Colonic mucosa (tissue), 4 donors: ENCODE measurements around the gene MTSS2. TPM values are rescaled to one million over a fixed set of nuclear protein-coding genes. Genes with fewer than 3 reads are reported as not detected.

Experiments
- DNase-seq: peaks from one replicate; pipeline ENCODE4 v3.0.0-alpha.2; 2020
- H3K27ac ChIP-seq: fragments of 200-600 bp; one replicate; pipeline ENCODE4 v1.8.0; 2021
- H3K27me3 ChIP-seq: fragments of 200-600 bp; one replicate; pipeline ENCODE4 v1.8.0; 2021
- H3K36me3 ChIP-seq: fragments of 200-600 bp; one replicate; pipeline ENCODE4 v1.8.0; 2021
- H3K4me1 ChIP-seq: fragments of 200-600 bp; one replicate; pipeline ENCODE4 v1.8.0; 2021; ENCODE audit warnings: mild to moderate bottlenecking
- H3K4me3 ChIP-seq: fragments of 200-600 bp; one replicate; pipeline ENCODE4 v1.8.0; 2021
- H3K9ac ChIP-seq, 2 donors: one replicate each; pipeline ENCODE4 v1.7.0; 2013; ENCODE audit warnings: control low read depth in 2 of 2, low read depth in 2 of 2, low read length in 2 of 2
- H3K9me3 ChIP-seq: fragments of 200-600 bp; one replicate; pipeline ENCODE4 v1.8.0; 2021
- intact Hi-C: fragments of 100-400 bp; cut with DNase I; formaldehyde crosslinking; loops from one replicate; pipeline ENCODE4 v1.14.1; 2022
- total RNA-seq, 2 donors: library from RNA; stranded (reverse); fragmentation: NEBNext Ultra II Directional in 1 of 2; extraction: Animal tissue kit (Norgen Biotek cat#: 25700) in 1 of 2; gene quantifications; one replicate each; pipeline ENCODE4 v1.2.1, GENCODE V29; 2021
- TF ChIP-seq, protein P1 (sequence below): fragments of 200-600 bp; IDR thresholded peaks from one replicate; pipeline ENCODE4 v1.8.0; 2022; ENCODE audit warnings: antibody characterized with exemption, mild to moderate bottlenecking
- donor health status: healthy.
- donor health status: DM: no; HTN: no; CAD: no.
- donor health status: DM: no; HTN: no; CAD: no.

MTSS2 gene
- total RNA-seq, 2 donors from 2014 or later, result 15.5 to 25.3 TPM

DNA sequence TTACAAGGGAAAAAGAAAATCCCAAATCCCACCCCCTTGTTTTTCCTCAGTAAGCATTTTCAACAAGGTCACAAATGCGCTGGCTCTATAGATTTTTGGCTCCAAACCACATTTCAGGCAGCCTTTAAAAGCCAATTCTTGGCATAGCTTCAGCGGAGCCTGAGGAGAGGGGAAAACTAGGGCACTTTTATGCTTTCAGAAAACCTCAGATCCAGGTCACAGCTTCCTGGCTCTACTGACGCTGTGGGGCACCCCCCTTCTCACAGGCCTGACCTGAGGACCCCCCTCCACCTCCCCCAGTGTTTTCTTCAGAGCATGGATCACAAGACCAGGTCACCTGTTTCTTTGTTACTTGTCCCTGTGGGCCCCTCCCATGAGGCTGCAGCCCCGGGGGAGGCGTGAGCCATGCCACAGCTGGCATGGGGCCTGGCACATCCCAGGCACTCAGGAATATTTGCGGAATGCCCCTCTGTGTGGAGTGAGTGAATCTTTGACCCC is 30.1 kb upstream of the MTSS2 start:
- TF ChIP-seq, protein P1, sequence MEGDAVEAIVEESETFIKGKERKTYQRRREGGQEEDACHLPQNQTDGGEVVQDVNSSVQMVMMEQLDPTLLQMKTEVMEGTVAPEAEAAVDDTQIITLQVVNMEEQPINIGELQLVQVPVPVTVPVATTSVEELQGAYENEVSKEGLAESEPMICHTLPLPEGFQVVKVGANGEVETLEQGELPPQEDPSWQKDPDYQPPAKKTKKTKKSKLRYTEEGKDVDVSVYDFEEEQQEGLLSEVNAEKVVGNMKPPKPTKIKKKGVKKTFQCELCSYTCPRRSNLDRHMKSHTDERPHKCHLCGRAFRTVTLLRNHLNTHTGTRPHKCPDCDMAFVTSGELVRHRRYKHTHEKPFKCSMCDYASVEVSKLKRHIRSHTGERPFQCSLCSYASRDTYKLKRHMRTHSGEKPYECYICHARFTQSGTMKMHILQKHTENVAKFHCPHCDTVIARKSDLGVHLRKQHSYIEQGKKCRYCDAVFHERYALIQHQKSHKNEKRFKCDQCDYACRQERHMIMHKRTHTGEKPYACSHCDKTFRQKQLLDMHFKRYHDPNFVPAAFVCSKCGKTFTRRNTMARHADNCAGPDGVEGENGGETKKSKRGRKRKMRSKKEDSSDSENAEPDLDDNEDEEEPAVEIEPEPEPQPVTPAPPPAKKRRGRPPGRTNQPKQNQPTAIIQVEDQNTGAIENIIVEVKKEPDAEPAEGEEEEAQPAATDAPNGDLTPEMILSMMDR, result no peak
- Histone ChIP-seq H3K9me3 (no peaks in the 10 kb centered on the region), H3K27ac (peak overlapping the region; percentile 40), H3K36me3 (no peaks in the 10 kb centered on the region), H3K9ac (no peak overlapping the region), H3K4me3 (no peak overlapping the region), H3K27me3 (no peaks in the 10 kb centered on the region), H3K4me1 (no peaks in the 10 kb centered on the region)
- intact Hi-C loops, result no loop called here
- no peak for DNase-seq

DNA sequence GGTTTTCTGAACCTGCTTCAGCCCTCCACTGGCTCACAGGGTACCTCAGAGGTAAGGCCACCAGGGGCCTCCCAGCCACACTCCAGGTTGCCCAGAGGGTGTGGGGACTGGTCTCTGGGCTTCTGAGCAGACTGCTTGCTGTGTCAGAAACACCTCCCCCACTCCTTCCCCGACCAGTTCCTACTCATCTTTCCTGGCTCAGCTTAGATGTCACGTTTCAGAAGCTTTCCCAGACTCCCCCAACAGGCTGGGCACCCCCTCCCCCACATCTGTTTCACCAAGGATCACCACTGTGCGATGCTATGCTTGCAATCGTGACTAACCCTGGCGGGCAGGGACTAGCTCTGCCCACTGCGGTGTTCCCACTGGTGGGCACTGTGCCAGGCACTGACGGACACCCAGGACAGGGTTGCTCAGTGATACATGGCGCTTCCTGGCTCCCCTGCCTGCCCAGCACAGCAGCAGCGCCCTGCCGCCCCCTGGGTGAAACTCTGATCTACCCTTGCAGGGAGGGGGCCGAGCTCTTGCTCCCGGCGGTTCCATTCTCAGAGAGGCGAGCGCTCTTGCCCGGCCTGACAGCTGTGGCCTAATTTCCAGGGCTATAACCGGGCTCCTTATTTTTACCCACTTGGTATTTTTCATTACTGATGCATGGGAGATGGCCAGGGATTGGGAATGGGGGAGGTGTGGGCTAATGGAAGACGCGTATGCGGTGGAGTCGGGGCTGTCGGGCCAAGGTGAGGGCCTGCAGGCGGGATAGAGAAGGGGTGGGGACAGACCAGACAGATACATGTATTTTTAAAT is 29.4 kb upstream of the MTSS2 start:
- TF ChIP-seq, protein P1, result no peak
- no peak overlapping the region for H3K4me3 ChIP-seq
- no peaks in the 10 kb centered on the region for H3K36me3 ChIP-seq
- intact Hi-C loops, result no loop called here
- H3K9ac ChIP-seq, result peak overlapping the region in 1 of 2 donors; percentile 43
- no peaks in the 10 kb centered on the region for H3K4me1 ChIP-seq
- DNase-seq, result peak; percentile 50
- H3K27me3 ChIP-seq, result no peaks in the 10 kb centered on the region
- H3K27ac ChIP-seq, result peak overlapping the region; percentile 40
- H3K9me3 ChIP-seq, result no peaks in the 10 kb centered on the region

DNA sequence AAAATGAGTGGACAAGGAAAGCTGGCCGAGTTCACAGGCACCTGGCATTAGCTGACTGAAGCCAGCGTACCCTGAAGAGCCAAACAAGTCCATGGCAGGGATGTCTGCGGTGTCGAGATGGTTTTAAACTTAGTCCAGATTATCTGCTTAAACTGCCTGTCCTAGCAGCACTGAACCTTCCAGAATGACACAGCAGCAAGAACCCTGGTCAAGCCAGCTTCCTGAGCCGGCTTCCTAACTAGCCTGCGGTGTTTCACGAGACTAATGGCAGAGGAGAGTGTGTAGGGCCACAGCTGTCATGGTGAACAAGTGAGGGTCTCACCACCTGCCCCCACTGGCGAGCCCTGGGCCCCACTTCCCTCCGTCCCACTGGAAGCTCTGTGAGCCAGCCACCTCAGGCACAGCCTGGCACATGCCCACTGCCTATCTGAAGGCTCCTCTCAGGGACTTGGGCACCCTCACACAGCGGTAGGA is 28.8 kb upstream of the MTSS2 start:
- H3K36me3 ChIP-seq, result no peaks in the 10 kb centered on the region
- intact Hi-C loops, result no loop called here
- H3K27me3 ChIP-seq, result no peaks in the 10 kb centered on the region
- peak overlapping the region in 1 of 2 donors; percentile 39 for H3K9ac ChIP-seq
- no peak overlapping the region for H3K27ac ChIP-seq
- TF ChIP-seq, protein P1, result no peak
- no peak for DNase-seq
- no peaks in the 10 kb centered on the region for H3K9me3 ChIP-seq
- no peaks in the 10 kb centered on the region for H3K4me1 ChIP-seq
- no peak overlapping the region for H3K4me3 ChIP-seq

DNA sequence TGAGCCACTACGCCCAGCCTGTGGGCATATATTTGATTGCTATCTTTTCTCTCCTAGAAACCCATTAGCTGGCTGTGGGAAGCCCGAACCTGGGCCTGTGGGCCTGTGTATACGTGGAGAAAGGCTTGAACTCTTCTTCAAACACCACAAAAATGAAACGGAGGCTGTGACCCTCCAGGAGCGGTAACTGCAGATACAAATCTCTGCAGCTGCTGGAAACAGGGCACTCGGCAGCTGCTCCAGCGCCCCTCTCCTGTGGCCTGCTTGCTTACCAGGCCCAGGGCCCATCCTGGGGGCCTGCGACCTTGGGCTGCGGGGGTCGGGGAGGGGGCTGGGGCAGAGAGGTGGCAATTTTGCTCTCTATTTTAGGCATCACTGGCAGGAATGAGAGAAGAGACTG is 28.0 kb upstream of the MTSS2 start:
- H3K9ac ChIP-seq, result no peak overlapping the region
- H3K9me3 ChIP-seq, result no peaks in the 10 kb centered on the region
- no peaks in the 10 kb centered on the region for H3K27me3 ChIP-seq
- DNase-seq, result no peak
- no peak overlapping the region for H3K27ac ChIP-seq
- TF ChIP-seq, protein P1, result no peak
- H3K36me3 ChIP-seq, result no peaks in the 10 kb centered on the region
- H3K4me3 ChIP-seq, result no peak overlapping the region
- H3K4me1 ChIP-seq, result no peaks in the 10 kb centered on the region
- intact Hi-C loops, result no loop called here

DNA sequence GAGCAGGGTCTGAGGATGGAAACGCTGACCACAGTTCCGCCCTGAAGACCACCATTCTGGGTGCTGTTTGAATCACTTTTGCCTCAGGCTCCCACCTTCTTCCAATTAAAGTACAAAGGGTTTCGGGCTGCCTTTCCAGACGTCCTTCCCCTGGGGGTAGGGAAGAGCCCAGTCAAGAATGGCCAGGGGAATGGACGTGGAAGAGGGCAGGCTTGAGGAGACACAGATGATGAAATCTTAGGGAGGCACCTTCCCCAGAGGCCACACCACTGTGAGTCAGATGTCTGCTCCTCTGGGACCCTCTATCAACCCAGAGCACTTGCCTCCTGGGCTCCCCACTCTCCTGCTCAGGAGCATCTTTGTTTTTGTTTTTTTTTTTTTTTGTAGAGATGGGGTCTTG is 27.5 kb upstream of the MTSS2 start:
- no peak for DNase-seq
- Histone ChIP-seq H3K9ac (no peak overlapping the region), H3K27ac (no peak overlapping the region), H3K4me1 (no peaks in the 10 kb centered on the region), H3K36me3 (no peaks in the 10 kb centered on the region), H3K27me3 (no peaks in the 10 kb centered on the region), H3K9me3 (no peaks in the 10 kb centered on the region), H3K4me3 (no peak overlapping the region)
- intact Hi-C loops, result no loop called here
- TF ChIP-seq, protein P1, result no peak
